ENCODE results near the gene PLCL1.

PLCL1 gene

GRCh38 chr2:197929886-197930227, 125.5 kb downstream of the PLCL1 start:
- DNase-seq, result no peak

DNA sequence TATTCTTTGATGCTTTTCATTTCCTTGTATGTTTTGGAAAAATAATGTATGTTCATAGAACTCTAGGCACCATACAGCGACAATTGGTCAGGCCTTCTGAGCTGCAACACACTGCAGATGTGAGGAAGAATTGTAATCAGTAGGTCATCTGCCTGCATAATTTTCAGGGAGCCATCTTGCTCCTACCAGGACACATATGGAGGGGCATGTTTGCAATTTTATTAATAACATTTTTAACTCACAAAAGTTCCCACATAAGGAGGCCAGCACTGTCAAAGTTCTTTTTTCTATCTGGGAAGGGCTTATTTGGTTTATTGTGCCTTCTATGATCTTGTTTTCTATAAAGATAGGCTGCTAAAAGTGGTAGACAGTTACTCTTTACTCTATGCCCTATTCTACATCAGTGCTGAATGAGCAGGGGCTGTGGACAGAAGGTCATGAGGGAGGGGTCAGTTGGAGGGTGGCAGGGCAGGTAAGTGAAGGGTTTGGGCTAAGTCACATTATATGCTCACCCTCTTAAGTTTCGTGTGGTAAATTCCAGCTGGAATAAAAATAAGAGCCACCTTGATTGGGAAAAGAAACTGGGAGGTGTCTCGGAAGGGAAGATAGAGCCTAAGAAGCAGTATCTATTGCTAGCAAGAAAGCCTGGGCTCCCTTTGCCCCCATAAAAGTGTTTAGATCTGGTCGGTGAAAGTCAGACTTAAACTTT, 126.3 kb downstream of the PLCL1 start:
- DNase-seq, result no peak

- DNase-seq, result no peak
Observed at GRCh38 chr2:197931661-197932312, 127.4 kb downstream of the PLCL1 start.

DNA sequence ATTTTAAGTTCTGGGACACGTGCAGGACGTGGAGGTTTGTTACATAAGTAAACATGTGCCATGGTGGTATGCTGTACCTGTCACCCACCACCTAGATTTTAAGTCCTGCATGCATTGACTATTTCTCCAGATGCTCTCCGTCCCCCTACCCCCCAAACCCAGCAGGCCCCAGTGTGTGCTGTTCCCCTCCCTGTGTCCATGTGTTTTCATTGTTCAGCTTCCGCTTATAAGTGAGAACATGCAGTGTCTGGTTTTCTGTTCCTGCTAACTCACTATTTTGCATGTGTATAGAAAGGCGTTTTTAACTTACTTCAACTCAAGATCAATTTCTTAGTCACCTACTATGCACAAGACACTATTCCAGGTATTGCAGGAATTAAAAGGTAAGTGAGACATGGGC, 128.0 kb downstream of the PLCL1 start:
- DNase-seq, result no peak

GRCh38 chr2:197934261-197934933, 130.0 kb downstream of the PLCL1 start:
- no peak for DNase-seq

GRCh38 chr2:197934934-197935289, 130.5 kb downstream of the PLCL1 start:
- no peak for DNase-seq

DNA sequence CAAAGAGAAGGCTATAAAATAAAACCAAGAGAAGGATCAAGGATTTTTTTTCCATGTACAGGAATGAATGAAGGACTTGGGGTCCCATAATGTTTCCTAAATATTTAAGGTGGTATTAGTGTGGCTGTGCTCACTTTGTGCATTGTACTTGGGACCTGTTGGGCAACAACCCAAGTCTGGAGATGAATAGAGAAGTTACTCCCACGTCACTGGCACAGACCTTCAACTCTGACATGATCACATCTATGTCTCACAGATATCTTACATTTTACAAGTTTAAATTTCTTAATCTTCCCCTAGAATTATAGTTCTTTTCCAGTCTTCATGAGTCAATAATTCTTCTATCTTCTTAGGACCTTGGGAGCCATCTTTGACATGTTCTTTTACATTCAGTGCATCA, 133.4 kb downstream of the PLCL1 start:
- no peak for DNase-seq

GRCh38 chr2:197938555-197938954, 134.2 kb downstream of the PLCL1 start:
- no peak for DNase-seq

- no peak for DNase-seq
Observed at GRCh38 chr2:197939787-197940186, 135.4 kb downstream of the PLCL1 start.

DNA sequence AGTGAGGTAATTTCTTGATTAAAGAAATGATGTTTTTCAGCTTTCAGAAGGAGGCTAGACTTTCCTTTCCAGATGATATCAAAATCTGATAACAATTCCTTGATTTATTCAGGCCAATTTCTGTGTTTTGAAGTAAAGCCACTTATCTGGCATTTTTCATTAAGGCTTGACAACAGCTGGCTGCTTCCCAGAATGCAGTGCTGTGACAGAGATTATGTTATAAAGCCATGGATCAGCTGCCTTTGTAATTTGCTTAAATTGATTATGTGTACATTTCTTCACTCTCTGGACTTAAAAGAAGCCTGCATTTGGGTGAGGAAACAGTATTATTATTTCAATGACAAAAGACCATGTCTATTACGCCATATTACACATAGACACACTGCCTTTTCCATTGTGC, 136.0 kb downstream of the PLCL1 start:
- no peak for DNase-seq

GRCh38 chr2:197941715-197942114, 137.3 kb downstream of the PLCL1 start:
- no peak for DNase-seq

GRCh38 chr2:197943731-197944130, 139.3 kb downstream of the PLCL1 start:
- DNase-seq, result no peak

DNA sequence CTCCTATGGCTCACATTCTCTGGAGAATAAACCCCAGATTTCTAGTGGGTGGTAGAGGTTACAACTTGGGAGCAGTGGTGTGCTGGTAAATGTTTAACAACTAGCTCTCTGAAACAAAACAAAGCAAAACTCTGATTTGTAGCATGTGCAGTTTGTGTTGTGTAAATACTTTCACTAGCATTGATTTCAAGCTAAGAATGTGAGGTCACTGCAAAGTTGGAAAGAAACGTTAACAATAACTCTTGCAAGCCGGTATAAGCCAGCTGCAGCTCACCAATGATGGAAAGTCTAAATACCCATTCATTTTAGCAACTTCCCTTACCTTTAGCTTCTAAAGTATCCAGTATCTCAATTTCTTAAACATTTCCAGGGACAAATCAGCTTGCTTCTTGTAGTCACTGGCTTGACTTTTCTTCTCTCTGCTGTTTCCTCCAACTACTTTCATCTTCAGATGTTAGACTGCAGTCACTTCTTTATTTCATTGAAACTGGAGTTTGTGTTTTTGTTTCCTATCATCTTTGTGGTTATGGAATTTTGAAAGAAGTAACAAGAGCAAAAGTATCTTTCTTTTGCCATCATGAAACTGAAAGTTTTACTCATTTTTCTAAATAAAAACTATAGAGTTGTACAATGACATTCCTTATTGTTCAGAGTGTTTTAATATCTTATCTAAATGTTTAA, 140.2 kb downstream of the PLCL1 start:
- no peak for DNase-seq

GRCh38 chr2:197946562-197946961, 142.2 kb downstream of the PLCL1 start:
- DNase-seq, result no peak

DNA sequence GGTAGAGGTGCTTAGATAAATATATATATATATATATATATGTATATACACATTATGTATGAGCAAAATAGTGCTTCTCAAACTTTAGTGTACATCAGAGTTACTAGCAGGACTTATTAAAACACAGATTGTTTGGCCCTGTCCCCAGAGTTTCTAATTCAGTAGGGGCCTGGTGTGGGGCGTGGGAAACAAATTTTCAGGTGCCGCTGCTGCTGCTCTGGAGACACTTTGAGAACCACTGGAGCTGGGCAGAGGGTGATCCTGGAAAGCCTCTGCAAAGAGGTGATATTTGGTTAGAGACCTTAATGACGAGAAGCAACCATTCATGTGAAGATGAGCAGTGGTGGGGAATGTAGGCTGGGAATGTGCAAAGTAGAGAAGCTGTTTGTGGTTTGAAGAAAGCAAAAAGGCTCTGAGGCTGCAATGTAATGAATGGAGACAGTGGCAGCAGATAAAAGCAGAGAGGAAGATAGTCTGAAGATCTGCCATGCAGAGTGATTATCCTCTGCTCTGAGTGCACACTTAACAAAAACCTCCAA, 142.9 kb downstream of the PLCL1 start:
- DNase-seq, result no peak

DNA sequence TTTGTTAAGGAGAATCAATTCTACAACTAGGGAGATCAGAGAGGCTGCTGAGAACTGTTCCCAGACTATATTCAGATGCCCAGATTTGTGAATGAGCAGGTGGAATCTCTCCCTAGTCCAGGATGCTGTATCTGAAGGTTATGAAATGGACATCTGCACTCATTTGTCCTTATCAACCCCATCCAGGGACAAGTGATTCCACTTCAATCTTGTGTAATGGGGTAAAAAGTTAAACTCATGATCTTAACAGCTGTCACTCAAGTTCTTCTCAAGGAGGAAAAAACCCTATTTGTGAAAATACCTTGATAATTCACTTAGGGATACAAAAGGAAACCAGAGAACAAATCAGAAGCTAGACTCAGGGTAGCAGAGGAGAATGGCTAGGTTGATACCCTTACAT, 144.8 kb downstream of the PLCL1 start:
- no peak for DNase-seq

- DNase-seq, result no peak
Observed at GRCh38 chr2:197950006-197950405, 145.6 kb downstream of the PLCL1 start.

GRCh38 chr2:197950724-197951123, 146.3 kb downstream of the PLCL1 start:
- no peak for DNase-seq

DNA sequence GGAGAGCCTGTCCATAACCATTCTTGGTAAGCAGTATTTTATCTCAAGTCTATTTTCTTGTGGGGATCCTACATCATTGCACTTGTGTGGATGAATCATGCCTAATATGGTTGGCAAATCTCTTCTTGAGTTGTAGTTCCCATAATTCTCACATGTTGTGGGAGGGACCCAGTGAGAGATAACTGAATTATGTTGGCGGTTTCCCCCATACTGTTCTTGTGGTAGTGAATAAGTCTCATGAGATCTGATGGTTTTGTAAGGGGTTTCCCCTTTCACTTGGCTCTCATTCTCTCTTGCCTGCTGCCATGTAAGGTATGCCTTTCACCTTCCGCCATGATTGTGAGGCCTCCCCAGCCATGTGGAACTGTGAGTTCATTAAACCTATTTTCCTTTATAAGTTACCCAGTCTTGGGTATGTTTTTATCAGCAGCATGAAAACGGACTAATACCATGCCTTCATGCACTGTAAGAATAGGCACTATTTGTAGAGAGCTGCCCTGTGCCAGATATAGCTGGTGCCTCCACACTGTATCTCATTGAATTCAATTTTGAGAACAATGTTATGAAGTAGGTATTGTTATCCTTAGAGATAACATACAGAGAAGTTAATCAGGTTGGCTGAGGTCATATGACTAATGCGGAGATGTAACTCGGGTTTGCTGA, 148.3 kb downstream of the PLCL1 start:
- no peak for DNase-seq

- no peak for DNase-seq
Observed at GRCh38 chr2:197954328-197954727, 149.9 kb downstream of the PLCL1 start.

DNA sequence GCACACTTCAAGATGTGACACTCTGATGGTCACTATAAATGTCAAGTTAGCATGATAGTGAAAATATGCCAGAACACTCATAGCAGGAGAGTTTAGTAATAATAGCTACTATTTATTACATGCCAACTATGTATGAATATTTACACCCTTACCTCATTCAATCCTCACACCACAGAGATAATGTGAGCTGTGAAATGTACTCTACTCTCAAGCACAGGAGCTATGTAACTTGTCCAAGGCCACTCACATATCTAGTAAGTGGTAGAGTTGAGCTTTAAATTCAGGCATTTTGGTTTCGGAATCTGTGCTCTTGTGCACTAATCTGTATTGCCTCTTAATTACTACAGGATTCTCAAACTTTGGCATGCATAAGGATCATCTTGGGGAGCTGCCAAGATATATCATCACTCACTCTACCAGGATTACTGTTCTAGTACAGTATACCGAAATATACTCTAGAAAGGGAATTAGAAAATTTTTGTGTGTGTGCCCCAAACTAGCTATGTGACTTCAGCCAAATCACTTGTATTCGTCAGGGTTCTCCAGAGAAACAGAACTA, 154.3 kb downstream of the PLCL1 start:
- no peak for DNase-seq

DNA sequence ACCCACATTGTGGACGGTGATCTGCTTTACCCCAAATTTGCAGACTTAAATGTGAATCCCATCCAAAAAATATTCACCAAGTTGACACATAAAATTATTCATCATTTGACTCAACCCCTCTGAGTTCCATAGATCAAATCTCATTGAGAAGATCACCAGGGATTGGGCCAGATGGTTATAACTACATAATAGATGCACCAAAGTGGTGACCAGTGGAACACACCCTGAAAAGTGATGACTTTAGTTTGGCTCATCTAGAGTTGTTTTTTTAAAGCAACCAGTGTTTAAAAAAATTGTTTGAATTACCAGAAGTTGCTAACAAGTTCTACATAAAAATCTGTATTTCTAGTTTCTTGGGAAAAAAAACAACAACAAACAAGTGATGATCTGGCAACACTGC, 155.0 kb downstream of the PLCL1 start:
- no peak for DNase-seq

DNA sequence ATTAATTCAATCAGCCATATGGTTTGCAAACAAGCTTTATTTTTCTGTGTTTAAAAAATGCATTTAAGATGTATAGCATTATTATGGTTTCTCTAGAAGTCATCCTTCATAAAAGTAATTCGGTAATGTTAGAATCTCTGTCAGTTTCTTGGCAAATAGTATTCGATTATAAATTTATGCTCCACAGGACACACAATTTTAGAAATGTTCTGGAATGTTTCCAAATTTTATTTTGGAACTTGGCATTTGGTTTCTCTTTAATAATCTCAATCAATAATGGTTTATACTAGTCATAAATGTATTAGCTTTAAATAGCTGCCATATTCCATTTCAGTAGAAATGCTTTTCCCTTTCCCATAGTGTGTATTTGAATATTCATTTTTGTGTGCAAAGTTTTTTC, 156.4 kb downstream of the PLCL1 start:
- DNase-seq, result no peak

All from NCI-H146 (cell line).